NCI-H526 treated with DMSO at 0.1 percent for 48 hours (cell line): ENCODE data around the gene EML3.
A peak's percentile ranks its signal among the peaks of the same experiment; 100 is the strongest.
"Not testable (repeated sequence)": the region's sequence is repeated elsewhere in the genome, so short reads cannot be mapped to it uniquely, and the experiment has no call there.

Experiments
- DNase-seq: peaks from one replicate; lab custom pipeline; 2025; lab: John Stamatoyannopoulos, UW

EML3 gene

GRCh38 chr11:62595124-62595523 lies 17.5 kb downstream of the EML3 start:
- no peak for DNase-seq

GRCh38 chr11:62593434-62594044 lies 19.0 kb downstream of the EML3 start:
- peak; percentile 59 for DNase-seq

DNA sequence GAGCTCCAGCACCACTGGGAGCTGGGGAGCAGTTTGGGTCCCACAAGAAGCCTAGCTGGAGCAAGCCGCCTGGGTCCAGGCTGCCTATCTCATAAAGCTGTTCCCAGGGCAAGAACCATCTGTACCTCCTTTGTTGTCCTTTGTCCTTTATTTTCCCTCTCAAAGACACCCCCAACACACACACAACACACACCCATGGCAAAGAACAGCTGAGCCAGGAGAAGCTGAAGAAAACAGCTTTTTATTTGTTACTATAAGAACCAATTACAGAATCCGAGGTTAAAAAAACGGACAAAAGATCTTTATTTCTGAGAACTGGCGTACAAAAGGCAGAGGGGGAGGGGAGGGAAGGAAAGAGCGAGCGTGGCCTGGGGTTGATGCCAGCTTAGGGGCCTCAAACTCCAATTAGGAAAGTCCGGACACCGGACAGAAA lies 19.6 kb downstream of the EML3 start:
- no peak for DNase-seq

- DNase-seq, result peak; percentile 71
Observed at GRCh38 chr11:62592146-62592815, 20.3 kb downstream of the EML3 start.

DNA sequence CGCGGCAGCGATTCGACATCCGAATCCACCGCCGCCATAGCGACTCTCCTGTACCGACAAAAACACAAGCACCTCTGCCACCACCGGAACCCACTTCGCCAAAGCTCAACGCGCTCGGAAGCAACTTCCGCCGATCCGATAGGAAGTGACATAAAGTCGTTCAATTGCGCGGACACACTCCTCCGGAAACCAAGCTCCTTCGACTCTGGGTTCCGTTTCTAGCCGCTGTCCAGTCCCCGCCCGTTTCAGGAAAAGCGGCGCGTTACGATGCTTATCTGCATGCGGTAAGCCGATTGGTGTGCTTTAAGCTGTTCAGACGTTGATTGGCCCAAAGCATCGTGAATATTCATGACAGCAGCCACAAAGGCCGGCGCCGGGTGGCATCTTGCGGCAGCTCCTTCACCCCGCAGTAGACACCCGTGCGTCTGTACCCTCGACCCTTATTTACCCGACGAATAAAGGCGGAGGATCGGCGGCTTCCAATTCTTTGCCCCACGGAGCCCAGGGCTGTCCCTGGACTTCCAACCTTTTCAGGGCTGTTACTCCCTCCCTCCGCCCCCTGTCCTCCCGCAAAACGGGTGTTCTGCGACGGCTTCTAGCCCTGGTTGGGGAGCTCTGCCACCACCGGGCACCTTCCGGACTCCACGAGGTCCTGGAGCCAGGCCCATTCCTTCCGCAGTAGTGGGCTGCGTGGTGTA lies 21.0 kb downstream of the EML3 start, which contains the start of gene TUT1:
TSS of gene TUT1 (minus strand) at position 76 of the 698 bp plus-strand sequence. CDS start at position 38, 38 bp downstream.
- DNase-seq, result peak; percentile 100

DNA sequence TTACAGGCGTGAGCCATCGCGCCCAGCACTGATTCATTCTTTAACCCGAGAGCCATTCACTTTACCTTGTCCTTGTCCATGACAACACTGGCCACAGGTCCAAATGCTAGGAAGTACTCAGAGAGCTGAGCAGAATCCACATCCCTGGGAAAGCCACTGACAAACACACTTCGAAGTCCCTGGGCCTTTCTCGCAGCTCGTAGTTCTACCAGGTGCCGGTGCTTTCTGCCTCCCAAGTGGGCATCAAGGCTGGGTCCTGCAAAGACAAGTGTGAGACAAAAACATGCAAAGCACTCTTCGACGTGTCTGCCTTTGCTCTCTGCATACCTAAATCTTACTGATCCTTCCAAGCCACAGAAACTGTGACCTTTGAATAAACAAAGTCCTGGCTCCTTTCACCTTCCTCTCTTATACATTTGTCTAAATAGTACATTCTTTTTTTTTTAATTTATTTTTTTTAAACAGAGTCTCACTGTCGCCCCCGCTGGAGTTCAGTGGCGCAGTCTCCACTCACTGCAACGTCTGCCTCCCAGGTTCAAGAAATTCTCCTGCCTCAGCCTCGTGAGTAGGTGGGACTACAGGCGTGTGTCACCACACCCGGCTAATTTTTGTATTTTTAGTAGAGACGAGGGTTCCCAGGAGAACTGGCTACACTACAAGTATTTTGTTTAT lies 23.5 kb downstream of the EML3 start:
- DNase-seq, result no peak

DNA sequence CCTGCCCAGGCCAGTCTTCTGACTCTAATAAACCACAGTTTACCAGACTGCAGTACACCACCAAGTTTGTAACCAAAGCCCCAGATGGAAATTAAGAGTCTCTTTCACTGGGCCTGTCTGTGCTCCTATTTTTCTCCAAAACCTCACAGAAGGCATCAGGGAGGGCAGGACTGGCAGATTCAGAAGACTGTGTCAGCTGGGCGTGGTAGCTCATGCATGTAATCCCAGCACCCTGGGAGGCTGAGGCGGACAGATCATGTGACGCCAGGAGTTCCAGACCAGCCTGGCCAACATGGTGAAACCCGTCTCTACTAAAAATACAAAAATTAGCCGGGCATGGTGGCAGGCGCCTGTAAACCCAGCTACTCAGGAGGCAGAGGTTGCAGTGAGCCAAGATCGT lies 27.2 kb downstream of the EML3 start:
- DNase-seq, result not testable (repeated sequence)

- not testable (repeated sequence) for DNase-seq
Observed at GRCh38 chr11:62581735-62582134, 30.8 kb downstream of the EML3 start.

DNA sequence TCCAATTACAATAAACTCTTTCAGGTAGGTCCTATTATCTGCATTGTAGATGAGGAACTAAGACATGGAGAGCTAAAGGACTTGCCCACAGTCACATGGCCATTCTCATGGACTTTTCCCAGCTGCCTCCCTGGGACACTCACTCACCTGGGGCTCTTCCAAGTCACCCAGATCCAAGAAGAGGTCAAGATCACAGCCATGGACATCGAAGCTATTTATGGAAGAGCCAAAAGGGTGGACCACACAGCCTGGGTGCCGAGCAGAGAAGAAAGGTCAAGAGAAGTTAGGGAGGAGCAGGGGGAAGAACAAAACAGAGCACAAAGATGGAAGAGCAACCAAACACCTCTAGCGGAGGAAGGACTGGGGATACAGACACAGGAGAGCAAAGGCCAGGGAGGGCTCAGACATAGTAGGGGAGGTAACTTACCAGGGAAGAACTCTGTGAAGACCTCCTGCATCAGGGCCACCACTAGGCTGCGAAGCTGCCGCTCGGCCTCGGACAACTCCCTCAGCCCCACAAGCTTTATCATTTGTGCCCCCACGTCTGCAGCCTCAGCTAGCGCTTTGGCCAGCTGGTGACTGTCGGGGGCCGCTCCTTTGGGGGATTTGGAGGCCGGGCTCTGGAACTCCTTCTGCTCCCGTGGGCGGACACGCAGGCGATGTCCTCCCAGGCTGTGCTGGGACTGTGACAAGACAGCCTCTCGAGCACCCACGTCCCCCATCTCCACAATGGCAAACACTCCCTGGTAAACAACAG lies 31.4 kb downstream of the EML3 start:
- DNase-seq, result no peak

DNA sequence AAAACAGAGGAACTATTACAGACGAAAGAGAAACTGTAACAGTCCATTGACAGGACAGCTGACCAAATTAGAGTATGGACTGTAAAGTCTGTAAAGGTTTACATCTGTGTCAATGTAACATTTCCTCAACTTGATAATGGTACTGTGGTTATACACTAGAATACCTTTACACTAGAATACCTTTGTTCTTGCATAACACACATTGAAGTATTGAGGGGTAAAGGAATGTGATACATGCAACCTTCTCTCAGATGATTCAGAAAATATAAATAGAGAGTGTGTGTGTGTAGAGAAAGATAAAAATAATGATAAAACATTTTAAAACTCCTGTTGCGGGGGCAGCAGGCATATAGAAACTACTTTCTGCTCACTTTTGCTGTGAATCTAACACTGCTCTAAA lies 33.3 kb downstream of the EML3 start:
- no peak for DNase-seq

GRCh38 chr11:62578541-62578940 lies 34.0 kb downstream of the EML3 start:
- no peak for DNase-seq

GRCh38 chr11:62577046-62577714 lies 35.4 kb downstream of the EML3 start:
- no peak for DNase-seq

DNA sequence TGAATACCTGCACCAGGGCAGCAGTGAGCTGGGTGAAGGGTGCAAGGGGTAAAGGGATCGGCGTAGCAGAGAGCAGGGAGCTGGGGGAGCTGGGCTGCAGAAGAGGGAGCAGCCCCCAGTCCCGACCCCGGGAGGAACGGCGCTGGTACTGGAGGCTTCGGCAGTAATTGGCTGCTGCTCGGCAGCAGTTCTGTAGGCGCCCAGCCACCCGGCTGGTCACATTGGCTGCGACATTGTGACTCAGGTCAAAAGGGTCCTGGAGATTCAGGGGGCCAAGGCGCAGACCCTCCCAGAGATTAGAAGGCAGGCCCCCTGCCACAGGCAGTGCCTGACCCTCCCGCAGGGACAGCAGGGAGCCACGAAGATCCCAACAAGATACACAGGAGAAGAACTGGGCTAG lies 36.7 kb downstream of the EML3 start:
- no peak for DNase-seq

- no peak for DNase-seq
Observed at GRCh38 chr11:62575156-62575555, 37.4 kb downstream of the EML3 start.

DNA sequence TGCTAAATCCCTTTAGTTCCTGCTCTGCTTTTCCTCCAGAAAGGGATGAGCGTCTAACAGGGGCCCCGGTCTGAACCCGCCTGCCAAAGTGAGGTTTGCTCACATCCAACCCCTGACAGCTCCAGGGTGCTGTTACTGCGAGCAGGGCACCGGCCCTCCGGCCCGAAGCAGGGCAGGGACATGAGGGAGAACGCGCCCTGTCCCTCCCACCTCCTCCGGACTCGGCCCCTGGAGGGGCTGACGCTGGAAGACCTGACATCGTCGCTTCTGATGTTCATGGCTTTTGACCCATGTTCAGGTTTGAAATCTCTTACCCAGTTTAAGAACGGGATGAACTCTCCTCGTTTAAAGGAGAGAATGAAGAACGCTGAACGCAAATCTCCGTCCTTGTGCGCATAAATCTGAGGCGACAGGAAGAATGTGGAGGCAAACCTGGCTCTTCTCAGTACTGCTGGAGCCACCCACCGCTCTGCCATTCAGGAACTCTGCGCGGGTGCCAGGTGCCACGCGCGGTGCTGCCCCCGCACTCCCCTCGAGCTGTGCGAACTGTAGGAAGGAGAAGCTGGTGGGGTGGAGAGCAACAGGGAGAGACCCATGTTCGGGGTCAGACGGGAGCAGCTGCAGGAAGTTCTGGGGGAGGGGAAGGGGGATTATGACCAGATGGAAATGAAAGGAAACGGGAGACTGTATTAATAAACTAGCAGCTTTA lies 38.1 kb downstream of the EML3 start:
- DNase-seq, result peak; percentile 32

- peak; percentile 99 for DNase-seq
Observed at GRCh38 chr11:62573592-62574362, 38.8 kb downstream of the EML3 start, which contains the start of gene EEF1G. Gene EEF1G (minus strand): TSS chr11:62573891. CDS start chr11:62573842, 49 bp downstream.

DNA sequence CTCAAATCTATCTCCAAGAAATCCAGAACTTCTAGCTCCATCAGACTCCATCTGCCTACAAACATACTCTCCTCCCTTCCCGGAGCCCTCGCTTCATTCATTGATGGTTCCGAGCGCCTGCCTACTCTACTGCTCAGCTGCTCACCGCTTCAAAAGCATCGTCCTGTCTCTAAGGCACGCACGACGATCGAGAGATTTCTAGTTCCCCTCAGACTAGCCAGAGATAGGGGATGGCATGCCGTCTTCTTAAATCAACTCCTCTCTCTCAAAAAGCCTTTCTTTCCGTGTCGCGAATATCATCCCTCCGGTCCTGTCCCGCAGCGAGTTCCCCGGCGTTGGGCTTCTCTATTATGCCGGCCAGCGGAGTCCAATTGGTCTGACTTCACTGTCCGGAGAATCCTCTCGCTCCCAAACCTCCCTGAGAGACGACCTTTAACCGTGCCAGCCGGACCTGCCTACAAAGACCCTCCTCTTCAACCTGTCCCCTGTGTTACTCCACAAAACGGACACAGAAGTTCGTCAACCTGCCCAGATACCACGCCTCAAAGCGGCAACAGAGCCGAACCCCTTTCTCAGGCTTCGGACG lies 39.5 kb downstream of the EML3 start:
- DNase-seq, result no peak

DNA sequence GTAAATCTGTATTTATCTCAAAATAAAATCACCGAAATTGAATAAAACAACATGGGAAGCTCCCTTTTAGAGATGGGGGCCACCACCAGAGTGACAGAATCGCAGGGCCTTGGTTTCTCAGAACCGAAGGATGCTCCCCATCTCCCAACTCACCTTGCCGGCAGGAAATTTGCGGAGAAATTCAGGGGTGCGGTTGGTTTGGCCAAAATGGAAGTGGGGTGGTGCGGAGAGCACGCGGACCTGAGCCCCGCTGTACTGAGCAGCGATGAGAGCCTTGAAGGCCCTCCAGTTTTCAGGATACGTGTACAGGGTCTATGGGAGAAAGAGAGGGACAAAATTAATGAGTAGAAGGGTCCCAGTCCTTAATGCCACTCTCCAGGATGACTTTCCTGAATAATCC lies 40.1 kb downstream of the EML3 start:
- no peak for DNase-seq

- not testable (repeated sequence) for DNase-seq
Observed at GRCh38 chr11:62571493-62571892, 41.1 kb downstream of the EML3 start.
